ENCODE results near the gene HPCAL4. TPM values are rescaled to one million over a fixed set of nuclear protein-coding genes. Genes with fewer than 3 reads are reported as not detected.
A peak's percentile ranks its signal among the peaks of the same experiment; 100 is the strongest.

HPCAL4 gene
- total and polyA plus RNA-seq, 11 donors: 0.12 to 1.2 (median 0.46) TPM

DNA sequence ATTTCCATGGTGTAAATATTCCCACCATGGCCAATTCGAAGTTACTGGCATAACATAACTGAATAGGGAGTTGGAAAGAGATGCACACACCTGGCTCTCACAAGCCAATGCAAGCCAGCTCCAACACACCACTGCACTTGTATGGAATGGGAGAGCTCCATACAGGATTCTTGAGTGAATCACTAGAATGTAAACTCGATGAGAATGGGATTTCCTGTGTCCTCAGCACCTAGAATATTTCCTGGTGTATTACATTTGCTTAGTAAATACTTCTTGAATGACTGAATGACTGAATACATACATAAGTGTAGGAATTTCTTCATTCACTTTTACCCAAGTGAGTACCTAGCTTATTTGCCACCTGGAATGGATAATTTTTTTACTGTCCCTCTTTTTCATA is 31.3 kb upstream of the HPCAL4 start:
- intact Hi-C loops (cut with DNase I): loop anchor here in 3 of 10 donors (5.0 kb wide), 2 partner anchors 70 to 115 kb away; no protein-coding TSS in a partner anchor
- WGBS, 4 donors: 20 to 36% (median 22%) methylated on average over 2 of the region's 2 CpGs
- H3K27me3 ChIP-seq: peaks cover 0 to 50% (median 7%) of the 10 kb centered on the region in 9 donors

DNA sequence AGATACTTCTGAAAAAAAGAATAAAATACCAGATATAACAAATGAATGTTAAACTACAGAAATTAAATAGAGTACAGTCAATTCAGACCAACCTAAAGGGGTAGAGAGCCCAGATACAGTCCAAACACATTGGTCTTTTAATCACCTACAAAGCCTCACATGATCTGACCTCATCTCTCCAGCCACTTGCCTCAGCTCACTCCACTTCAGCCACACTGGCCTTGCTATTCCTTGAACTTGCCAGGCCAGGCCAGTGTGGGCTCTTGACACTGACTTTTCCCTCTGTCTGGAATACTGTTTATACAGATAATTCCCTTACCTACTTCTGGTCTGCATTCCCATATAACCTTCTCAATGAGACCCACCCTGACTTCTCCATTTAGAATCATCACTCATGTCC is 30.4 kb upstream of the HPCAL4 start:
- no peaks in the 10 kb centered on the region for H3K36me3 ChIP-seq
- no peak for ATAC-seq
- no peak overlapping the region for H3K4me3 ChIP-seq
- H3K9me3 ChIP-seq: no peaks in the 10 kb centered on the region
- peaks cover 0 to 5% (median 0%) of the 10 kb centered on the region in 12 donors for H3K4me1 ChIP-seq
- peaks cover 0 to 51% (median 11%) of the 10 kb centered on the region in 9 donors for H3K27me3 ChIP-seq
- H3K27ac ChIP-seq: no peak overlapping the region
- TF ChIP-seq, protein P1, sequence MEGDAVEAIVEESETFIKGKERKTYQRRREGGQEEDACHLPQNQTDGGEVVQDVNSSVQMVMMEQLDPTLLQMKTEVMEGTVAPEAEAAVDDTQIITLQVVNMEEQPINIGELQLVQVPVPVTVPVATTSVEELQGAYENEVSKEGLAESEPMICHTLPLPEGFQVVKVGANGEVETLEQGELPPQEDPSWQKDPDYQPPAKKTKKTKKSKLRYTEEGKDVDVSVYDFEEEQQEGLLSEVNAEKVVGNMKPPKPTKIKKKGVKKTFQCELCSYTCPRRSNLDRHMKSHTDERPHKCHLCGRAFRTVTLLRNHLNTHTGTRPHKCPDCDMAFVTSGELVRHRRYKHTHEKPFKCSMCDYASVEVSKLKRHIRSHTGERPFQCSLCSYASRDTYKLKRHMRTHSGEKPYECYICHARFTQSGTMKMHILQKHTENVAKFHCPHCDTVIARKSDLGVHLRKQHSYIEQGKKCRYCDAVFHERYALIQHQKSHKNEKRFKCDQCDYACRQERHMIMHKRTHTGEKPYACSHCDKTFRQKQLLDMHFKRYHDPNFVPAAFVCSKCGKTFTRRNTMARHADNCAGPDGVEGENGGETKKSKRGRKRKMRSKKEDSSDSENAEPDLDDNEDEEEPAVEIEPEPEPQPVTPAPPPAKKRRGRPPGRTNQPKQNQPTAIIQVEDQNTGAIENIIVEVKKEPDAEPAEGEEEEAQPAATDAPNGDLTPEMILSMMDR (IDR thresholded peaks at IDR 0.05): no peak
- TF ChIP-seq POLR2A (IDR thresholded peaks at IDR 0.05): no peak
- DNase-seq: no peak
- intact Hi-C loops (cut with DNase I): loop anchor here in 6 of 10 donors (2.0 to 5.0 kb wide), 4 partner anchors 69 to 115 kb away; no protein-coding TSS in a partner anchor

More for the DNA sequence above, 31.3 kb upstream of the HPCAL4 start:
- no peaks in the 10 kb centered on the region for H3K9me3 ChIP-seq
- no peak for ATAC-seq
- peaks cover 0 to 5% (median 0%) of the 10 kb centered on the region in 12 donors for H3K4me1 ChIP-seq
- no peak overlapping the region for H3K4me3 ChIP-seq
- no peak for TF ChIP-seq POLR2A (IDR thresholded peaks at IDR 0.05)
- TF ChIP-seq, protein P1 (IDR thresholded peaks at IDR 0.05): no peak
- H3K36me3 ChIP-seq: no peaks in the 10 kb centered on the region
- H3K27ac ChIP-seq: no peak overlapping the region
- DNase-seq: no peak

DNA sequence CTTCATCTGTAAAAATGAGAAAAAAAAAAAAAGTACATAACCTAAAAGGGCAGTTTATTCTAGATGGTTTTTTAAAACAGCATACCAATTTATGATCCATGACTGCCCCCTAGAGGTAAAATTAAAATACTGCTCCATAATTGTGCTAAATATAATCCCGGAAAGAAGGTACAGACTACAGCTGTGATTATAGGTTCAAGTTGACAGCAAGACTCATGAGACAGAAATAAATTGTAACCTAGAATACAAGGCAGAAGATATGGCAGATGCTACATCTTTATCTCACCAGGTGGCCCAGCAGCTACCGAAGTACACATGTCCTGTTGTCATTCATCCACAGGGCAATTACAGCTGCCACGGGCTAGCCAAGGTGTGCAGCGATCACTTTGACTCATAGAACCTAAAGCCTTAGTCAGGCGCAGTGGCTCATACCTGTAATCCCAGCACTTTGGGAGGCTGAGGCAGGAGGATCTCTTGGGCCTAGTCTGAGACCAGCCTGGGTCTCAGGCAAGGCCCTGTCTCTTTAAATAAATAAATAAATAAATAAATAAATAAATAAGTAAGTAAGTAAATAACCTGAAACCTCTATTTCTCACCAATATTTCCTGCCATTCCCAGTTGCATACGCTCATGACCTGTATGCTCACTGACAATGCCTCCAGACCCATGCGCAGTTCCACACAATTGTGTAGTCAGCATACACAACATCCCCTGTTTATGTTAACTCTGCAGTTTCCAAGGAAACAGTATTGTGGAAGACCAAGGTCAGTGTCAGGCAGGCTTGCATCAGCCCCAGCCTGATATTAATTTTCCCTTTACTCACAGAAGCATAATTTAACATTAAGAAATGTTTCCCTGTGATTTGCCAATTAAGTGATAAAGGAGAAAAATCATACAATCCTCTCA is 29.1 kb upstream of the HPCAL4 start:
- ATAC-seq (peak; percentile 48 to 68 (median 60)), DNase-seq (no peak)
- 39 to 43% (median 41%) methylated on average over 7 of the region's 7 CpGs for WGBS, 4 donors
- Histone ChIP-seq H3K4me1 (peaks cover 0 to 5% (median 0%) of the 10 kb centered on the region in 12 donors), H3K4me3 (no peak overlapping the region), H3K27me3 (peaks cover 0 to 42% (median 11%) of the 10 kb centered on the region in 9 donors), H3K27ac (no peak overlapping the region), H3K9me3 (no peaks in the 10 kb centered on the region), H3K36me3 (no peaks in the 10 kb centered on the region)
- intact Hi-C loops (cut with DNase I): loop anchor here in 7 of 10 donors (1.0 to 5.0 kb wide), 6 partner anchors 68 to 115 kb away; no protein-coding TSS in a partner anchor
- TF ChIP-seq, protein P1 (IDR thresholded peaks at IDR 0.05): peak; percentile 61 to 83 (median 74)
- no peak for TF ChIP-seq POLR2A (IDR thresholded peaks at IDR 0.05)

DNA sequence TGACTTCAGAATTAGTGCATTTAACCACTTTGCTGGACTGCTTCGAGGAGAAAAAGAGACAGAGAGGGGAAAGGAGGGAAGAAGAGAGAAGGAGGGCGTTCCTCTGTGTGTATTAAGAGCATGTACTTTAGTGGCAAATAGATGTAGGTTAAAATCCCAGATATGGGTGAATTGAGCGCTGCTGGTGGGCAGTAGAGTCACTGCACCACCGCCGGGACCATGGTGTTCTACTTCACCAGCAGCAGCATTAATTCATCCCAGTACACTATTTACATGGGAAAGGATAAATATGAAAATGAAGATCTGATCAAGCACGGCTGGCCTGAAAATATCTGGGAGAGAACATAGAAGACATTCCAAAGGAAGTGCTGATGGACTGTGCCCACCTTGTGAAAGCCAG is 26.6 kb upstream of the HPCAL4 start:
- Histone ChIP-seq H3K27me3 (peaks cover 0 to 30% (median 11%) of the 10 kb centered on the region in 9 donors), H3K4me3 (no peak overlapping the region), H3K4me1 (peaks cover 0 to 5% (median 0%) of the 10 kb centered on the region in 12 donors), H3K27ac (no peak overlapping the region), H3K36me3 (no peaks in the 10 kb centered on the region), H3K9me3 (no peaks in the 10 kb centered on the region)
- DNase-seq (no peak), ATAC-seq (no peak)
- WGBS, 4 donors: 44 to 54% (median 47%) methylated on average over 6 of the region's 6 CpGs
- intact Hi-C loops (cut with DNase I): loop anchor here in 5 of 10 donors (2.0 to 10.0 kb wide), 5 partner anchors 46 to 111 kb away; partner anchors contain the start of gene NT5C1A (in 2 of the 5)
- no peak for TF ChIP-seq POLR2A (IDR thresholded peaks at IDR 0.05)
